OCI-LY7 (cell line): ENCODE measurements around the gene IRF2BP2.

Experiments
- CTCF ChIP-seq: fragments of 200-600 bp; sonication (generic); conservative IDR thresholded peaks from 2 replicates; pipeline ENCODE4 v1.5.1; 2014; ENCODE audit warnings: mild to moderate bottlenecking, antibody characterized with exemption, low read length, moderate library complexity, mixed read lengths
- EZH2phosphoT487 ChIP-seq: fragments of 200-600 bp; sonication (generic); IDR thresholded peaks from 2 replicates; pipeline ENCODE4 v1.6.1; 2018; ENCODE audit warnings: low read depth, borderline replicate concordance, mild to moderate bottlenecking, mixed run types, antibody characterized with exemption, low read length, moderate library complexity, mixed read lengths

- TF ChIP-seq CTCF, result no peak
- TF ChIP-seq EZH2phosphoT487, result no peak
Measured at GRCh38 chr1:234643111-234643849, 33.3 kb upstream of the IRF2BP2 start.
